Melanocyte of skin (primary cell): ENCODE data around the gene TRPT1. TPM values are rescaled to one million over a fixed set of nuclear protein-coding genes. Genes with fewer than 3 reads are reported as not detected.

Experiments
- total RNA-seq, 2 donors: library from RNA; depleted of rRNA; stranded (reverse); fragments of >200 nt; gene quantifications; 2 replicates each; pipeline ENCODE4 v1.2.3, GENCODE V29; 2012

The TRPT1 gene, protein sequence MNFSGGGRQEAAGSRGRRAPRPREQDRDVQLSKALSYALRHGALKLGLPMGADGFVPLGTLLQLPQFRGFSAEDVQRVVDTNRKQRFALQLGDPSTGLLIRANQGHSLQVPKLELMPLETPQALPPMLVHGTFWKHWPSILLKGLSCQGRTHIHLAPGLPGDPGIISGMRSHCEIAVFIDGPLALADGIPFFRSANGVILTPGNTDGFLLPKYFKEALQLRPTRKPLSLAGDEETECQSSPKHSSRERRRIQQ
- 10 to 100 TPM; 21.0 to 33.0 TPM for total RNA-seq

GRCh38 chr11:64225608-64226506, at the start of gene TRPT1, which contains the start of gene NUDT22:
Gene TRPT1 (minus strand): TSS chr11:64226186. CDS start chr11:64225860, 326 bp downstream.
Gene NUDT22 (plus strand): TSS chr11:64226274. CDS start chr11:64226653, 379 bp downstream.

DNA sequence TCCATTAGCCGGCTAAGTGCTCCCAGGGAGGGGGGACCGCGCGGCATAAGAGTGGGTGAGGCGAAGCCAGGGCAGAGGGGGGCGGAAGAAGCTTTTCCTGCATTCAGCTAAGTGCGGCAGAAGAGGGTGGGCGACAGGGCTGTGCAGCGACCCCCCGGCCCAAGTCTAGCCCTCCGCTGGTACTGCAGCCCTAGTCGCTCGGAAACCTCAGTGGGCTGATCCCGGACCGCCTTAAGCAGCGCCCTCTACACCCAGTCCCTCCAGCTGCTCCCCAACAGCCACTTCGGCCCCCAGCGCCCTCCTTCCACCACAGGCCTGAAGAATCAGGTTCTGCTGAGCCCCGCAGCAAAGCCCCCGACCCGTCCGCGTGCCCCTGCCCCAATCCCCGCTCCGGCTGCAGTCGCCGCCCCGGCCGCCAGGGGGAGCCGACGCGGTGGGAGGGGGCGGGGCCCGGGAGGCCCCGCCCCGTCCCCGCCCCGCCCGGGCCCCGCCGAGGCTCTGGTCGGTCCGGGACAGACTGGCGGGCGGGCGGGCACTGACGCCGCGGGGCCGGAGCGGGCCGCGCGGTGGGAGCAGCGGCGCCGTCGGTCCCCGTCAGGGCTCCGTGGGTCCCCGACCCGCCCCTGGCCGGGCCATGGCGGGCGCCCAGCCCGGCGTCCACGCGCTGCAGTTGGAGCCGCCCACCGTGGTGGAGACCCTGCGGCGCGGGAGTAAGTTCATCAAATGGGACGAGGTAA, 25.2 kb upstream of the TRPT1 start, which contains the start of gene PLCB3:
Gene PLCB3, plus strand, starts transcription at position 515 of the 737 bp plus-strand sequence. Its CDS starts 120 bp downstream, at position 635.

DNA sequence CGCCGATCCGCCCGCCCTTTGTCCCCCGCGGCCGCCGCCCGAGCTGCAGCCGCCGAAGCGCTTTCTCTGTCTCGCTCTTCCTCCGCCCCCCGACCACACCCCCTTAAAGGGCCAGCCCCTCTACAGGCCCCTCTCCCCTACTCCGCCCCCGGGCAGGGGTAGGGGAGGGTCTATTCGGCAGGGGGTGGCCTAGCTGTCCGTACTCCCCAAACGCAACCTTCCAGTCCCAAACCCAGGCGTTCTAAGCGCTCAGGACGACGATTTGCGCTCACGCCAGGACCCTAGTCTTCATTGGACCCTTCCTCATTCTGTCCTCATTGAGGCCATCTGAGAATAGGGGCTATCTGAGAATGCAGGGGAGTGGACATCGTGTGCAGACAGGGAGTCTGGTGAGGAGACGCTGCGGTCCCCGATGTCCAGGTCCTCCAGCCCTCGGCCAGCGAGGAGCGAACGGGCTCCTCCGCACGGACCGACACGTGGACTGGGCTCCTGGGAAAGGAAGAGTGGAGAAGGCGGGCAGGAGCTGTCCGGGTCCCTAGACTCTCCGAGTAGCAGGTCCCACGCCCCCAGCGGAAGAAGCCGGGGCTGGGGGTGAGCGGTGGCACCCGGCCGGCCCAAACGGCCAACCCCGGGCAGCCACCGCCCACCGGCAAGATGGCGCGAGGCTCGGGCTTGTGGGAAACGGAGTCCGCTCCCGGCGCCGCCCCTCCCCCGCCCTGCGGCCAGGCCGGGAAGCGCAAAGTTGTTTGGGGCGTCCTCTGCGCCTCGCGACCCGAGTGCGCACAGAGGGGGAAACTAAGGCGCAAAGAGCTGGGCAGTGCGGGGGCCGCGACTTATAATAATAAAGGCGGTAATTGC, 21.1 kb upstream of the TRPT1 start, which contains the start of gene PPP1R14B:
Gene PPP1R14B, minus strand, starts transcription at position 73 of the 858 bp plus-strand sequence. CDS start 270 bp downstream, outside the sequence.

DNA sequence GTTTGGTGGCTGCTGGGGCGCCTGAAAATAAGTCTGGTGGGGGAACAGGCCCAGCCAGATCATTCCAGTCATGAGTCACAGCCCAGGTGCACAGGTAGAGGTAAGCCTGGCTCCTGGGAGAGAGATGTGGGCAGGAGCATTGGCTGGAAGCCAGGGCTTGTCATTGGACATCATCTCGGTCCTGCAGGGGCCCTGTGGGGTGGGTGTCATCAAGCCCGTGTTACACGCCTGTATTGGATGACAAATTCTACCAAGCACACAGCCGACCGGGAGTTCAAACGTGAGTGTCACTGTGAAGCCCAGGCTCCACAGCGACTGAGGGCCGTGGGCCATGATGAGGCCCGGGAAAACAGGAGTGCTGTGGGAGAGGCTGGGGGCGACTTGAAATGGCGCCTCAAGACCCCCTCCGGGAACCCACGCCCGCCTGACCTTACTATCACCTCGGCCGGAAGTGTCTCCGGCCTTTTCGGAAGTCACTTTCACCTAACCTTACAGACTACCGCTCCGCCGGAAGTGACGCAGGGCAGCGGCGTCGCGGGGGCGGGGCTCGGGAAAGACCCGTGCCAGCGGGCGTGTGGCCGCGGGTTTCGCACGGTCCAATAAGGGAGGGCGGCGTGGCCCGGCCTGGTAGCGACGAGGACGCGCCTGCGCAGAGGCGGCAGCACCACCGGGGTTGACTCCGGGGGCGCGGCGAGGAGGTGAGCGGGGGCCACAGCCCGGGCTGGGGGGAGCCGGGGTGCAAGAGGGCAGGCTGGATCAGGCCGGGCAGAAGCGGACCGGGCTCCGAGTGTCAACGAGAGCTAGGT, 14.7 kb upstream of the TRPT1 start, which contains the start of gene FKBP2:
Gene FKBP2, plus strand, starts transcription at position 661 of the 806 bp plus-strand sequence. CDS start 1,293 bp downstream, outside the sequence.

GRCh38 chr11:64233913-64234586, 8.1 kb upstream of the TRPT1 start, which contains the start of gene VEGFB:
Gene VEGFB (plus strand): TSS chr11:64234584. CDS start chr11:64234834, 250 bp downstream.

GRCh38 chr11:64230171-64230984, 4.4 kb upstream of the TRPT1 start, which contains the start of gene DNAJC4:
Gene DNAJC4 (plus strand): TSS chr11:64230548. CDS start chr11:64230855, 307 bp downstream.

GRCh38 chr11:64206457-64207255, 19.3 kb downstream of the TRPT1 start, which contains the start of gene FERMT3:
Gene FERMT3 (plus strand): TSS chr11:64206721. CDS start chr11:64207365, 644 bp downstream.

DNA sequence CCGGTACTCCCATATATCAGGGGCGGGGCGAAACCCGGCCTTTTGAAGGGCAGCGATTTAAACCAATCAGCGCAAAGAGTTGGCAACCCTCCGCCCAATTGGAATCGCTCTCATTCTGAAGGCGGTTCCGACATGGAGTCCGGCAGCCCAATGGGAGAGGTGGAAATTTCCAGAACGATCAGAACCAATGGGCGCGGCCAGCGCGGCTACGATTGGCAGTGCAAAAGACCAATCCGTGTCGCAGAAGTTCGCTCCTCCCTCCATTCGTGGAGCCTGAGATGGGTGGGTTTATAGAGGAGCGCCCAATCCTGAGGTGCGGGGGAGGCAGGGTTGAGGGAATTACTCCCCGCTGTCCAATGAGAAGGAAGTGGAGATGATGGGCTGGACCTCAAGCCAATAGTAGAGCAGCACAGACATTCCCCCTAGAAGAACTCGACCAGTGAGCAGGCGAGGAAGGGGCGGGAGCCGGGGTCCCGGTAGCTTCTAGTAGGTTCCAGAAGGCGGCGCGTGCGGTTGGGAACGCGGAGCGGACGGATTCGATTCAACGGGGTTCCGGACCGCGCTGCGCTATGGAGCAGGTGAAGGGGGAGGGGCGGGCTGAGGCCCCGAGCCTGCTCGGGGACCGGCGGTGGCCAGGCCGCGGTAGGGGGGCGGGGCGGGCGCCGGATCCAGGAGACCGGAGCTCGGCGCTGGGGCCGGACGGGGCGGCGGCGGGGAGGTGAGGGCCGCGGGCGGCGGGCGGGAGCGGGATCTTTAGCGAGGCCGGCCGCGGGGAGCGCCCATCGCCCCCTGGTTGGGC, 40.1 kb downstream of the TRPT1 start, which contains the start of gene STIP1:
Gene STIP1, plus strand, starts transcription at position 479 of the 799 bp plus-strand sequence. Its CDS starts 91 bp downstream, at position 570.

Other genes starting within 250 kb of the TRPT1 start
- 10 to 100 TPM; 58.2 to 74.3 TPM for gene OTUB1, start 239.7 kb downstream of the TRPT1 start, total RNA-seq
- not detected for gene FLRT1, start 190.3 kb downstream of the TRPT1 start, total RNA-seq
- gene MACROD1, start 60.1 kb downstream of the TRPT1 start, total RNA-seq, result 10 to 100 TPM; 20.0 to 23.3 TPM
- gene STIP1, start 40.0 kb downstream of the TRPT1 start, total RNA-seq, result 100 to 1,000 TPM; 176 to 357 TPM
- 10 to 100 TPM; 31.6 to 41.3 TPM for gene FERMT3, start 19.5 kb downstream of the TRPT1 start, total RNA-seq
- gene NUDT22, start 88 bp upstream of the TRPT1 start, total RNA-seq, result 10 to 100 TPM; 64.0 to 75.3 TPM
- gene DNAJC4, start 4.4 kb upstream of the TRPT1 start, total RNA-seq, result 10 to 100 TPM in 1 of 2 donors, 1 to 10 TPM in 1; 4.3 to 11.4 TPM
- 10 to 100 TPM; 42.6 to 57.1 TPM for gene VEGFB, start 8.4 kb upstream of the TRPT1 start, total RNA-seq
- gene FKBP2, start 14.9 kb upstream of the TRPT1 start, total RNA-seq, result 10 to 100 TPM; 28.2 to 57.3 TPM
- gene PPP1R14B, start 20.8 kb upstream of the TRPT1 start, total RNA-seq, result 100 to 1,000 TPM in 1 of 2 donors, 10 to 100 TPM in 1; 66.8 to 144 TPM
- 10 to 100 TPM; 20.0 to 28.0 TPM for gene PLCB3, start 25.3 kb upstream of the TRPT1 start, total RNA-seq
- gene BAD, start 58.5 kb upstream of the TRPT1 start, total RNA-seq, result 10 to 100 TPM; 60.6 to 69.5 TPM
- gene GPR137, start 59.7 kb upstream of the TRPT1 start, total RNA-seq, result 10 to 100 TPM; 16.0 to 21.7 TPM
- gene KCNK4, start 65.1 kb upstream of the TRPT1 start, total RNA-seq, result under 1 TPM in 1 of 2 donors, not detected in 1; 0.34 TPM
- under 1 TPM; 0.34 to 0.67 TPM for gene CATSPERZ, start 74.2 kb upstream of the TRPT1 start, total RNA-seq
- gene ESRRA, start 79.3 kb upstream of the TRPT1 start, total RNA-seq, result 10 to 100 TPM; 29.9 to 37.6 TPM
- 100 to 1,000 TPM; 121 to 195 TPM for gene TRMT112, start 91.4 kb upstream of the TRPT1 start, total RNA-seq
- 100 to 1,000 TPM; 128 to 150 TPM for gene PRDX5, start 91.9 kb upstream of the TRPT1 start, total RNA-seq
- 1 to 10 TPM; 2.1 to 2.7 TPM for gene CCDC88B, start 114.0 kb upstream of the TRPT1 start, total RNA-seq
- 10 to 100 TPM; 48.6 to 50.2 TPM for gene RPS6KA4, start 133.0 kb upstream of the TRPT1 start, total RNA-seq